B cell (primary cell): Measurements from ENCODE around the gene MT1G. TPM values are rescaled to one million over a fixed set of nuclear protein-coding genes. Genes with fewer than 3 reads are reported as not detected.

Experiments
- ATAC-seq: fragments of 200-7000 bp; cut with Tn5 transposase; one replicate; pipeline ENCODE4 v1.10.0; 2021; ENCODE audit warnings: low read depth, mild to moderate bottlenecking, moderate number of reproducible peaks, moderate library complexity
- CTCF ChIA-PET: fragments of 350-600 bp; sonication (Branson Sonifier 250); formaldehyde crosslinking; loops from one replicate; lab custom pipeline; 2021; ENCODE audit warnings: antibody characterized with exemption, inconsistent platforms; lab: Charles Lee
- POLR2A ChIA-PET: fragments of 350-600 bp; sonication (Branson Sonifier 250); formaldehyde crosslinking; loops from one replicate; lab custom pipeline; 2021; ENCODE audit warnings: antibody characterized with exemption; lab: Charles Lee
- DNase-seq: peaks from one replicate; pipeline ENCODE4 v3.0.0; 2013
- H2AFZ ChIP-seq: 2 replicates; pipeline ENCODE4 v1.6.1; 2012; ENCODE audit warnings: mild to moderate bottlenecking, low read depth, low read length; ENCODE audit not compliant: insufficient read depth, poor library complexity, severe bottlenecking
- H3K27ac ChIP-seq, 2 donors: 1 replicate in 1 of 2; 2 replicates in 1 of 2; pipeline ENCODE4 v1.5.1; 2012 to 2013; ENCODE audit warnings: low read length in 2 of 2, mild to moderate bottlenecking in 2 of 2, moderate library complexity in 1 of 2
- H3K27me3 ChIP-seq, 4 experiments: fragments of 200-600 bp in 1 of 4; sonication (generic) in 1 of 4; replicated peaks in 1 of 4; 1 replicate in 2 of 4; 2 replicates in 2 of 4; pipeline versions ENCODE4 v1.6.1 to v1.7.0; 2013 to 2016; ENCODE audit warnings: low read length in 3 of 4, mild to moderate bottlenecking in 2 of 4, mixed read lengths in 1 of 4, moderate library complexity in 1 of 4; ENCODE audit not compliant: insufficient read depth in 4 of 4, control insufficient read depth in 3 of 4; ENCODE audit errors: control extremely low read depth in 1 of 4
- H3K36me3 ChIP-seq, 2 experiments: replicated peaks in 1 of 2; 1 replicate in 1 of 2; 2 replicates in 1 of 2; pipeline versions ENCODE4 v1.6.1 to v1.7.1; 2013; ENCODE audit warnings: low read length in 1 of 2; ENCODE audit not compliant: insufficient read depth in 2 of 2, control insufficient read depth in 1 of 2; ENCODE audit errors: control extremely low read depth in 1 of 2, extremely low read depth in 1 of 2
- H3K4me1 ChIP-seq, 2 donors: fragments of 200-600 bp in 1 of 2; sonication (generic) in 1 of 2; 1 replicate in 1 of 2; 2 replicates in 1 of 2; pipeline versions ENCODE4 v1.5.1 to v1.6.1; 2013 to 2017; ENCODE audit warnings: low read length in 2 of 2; ENCODE audit not compliant: control insufficient read depth in 2 of 2, insufficient read depth in 2 of 2
- H3K4me2 ChIP-seq: replicated peaks from 2 replicates; pipeline ENCODE3; 2012; ENCODE audit warnings: mild to moderate bottlenecking, low read depth, low read length; ENCODE audit not compliant: poor library complexity, severe bottlenecking
- H3K4me3 ChIP-seq, 5 experiments: fragments of 200-600 bp in 1 of 5; sonication (generic) in 1 of 5; 1 replicate in 3 of 5; 2 replicates in 2 of 5; pipeline versions ENCODE4 v1.5.1 to v1.7.0; 2011 to 2016; ENCODE audit warnings: low read length in 4 of 5, mild to moderate bottlenecking in 4 of 5, low read depth in 2 of 5, control low read depth in 1 of 5, moderate library complexity in 1 of 5; ENCODE audit not compliant: insufficient read depth in 1 of 5; ENCODE audit errors: control extremely low read depth in 1 of 5, extremely low read depth in 1 of 5
- H3K79me2 ChIP-seq: fragments of 200-600 bp; sonication (generic); one replicate; pipeline ENCODE4 v1.6.0; 2016; ENCODE audit warnings: low read length; ENCODE audit not compliant: control insufficient read depth, insufficient read depth
- H3K9ac ChIP-seq: fragments of 200-600 bp; sonication (generic); 2 replicates; pipeline ENCODE4 v1.6.1; 2017; ENCODE audit warnings: mild to moderate bottlenecking, low read length, moderate library complexity
- H3K9me3 ChIP-seq, 3 donors: one replicate each; pipeline versions ENCODE4 v1.6.1 to v1.7.1; 2013; ENCODE audit warnings: low read length in 2 of 3; ENCODE audit not compliant: control insufficient read depth in 2 of 3, insufficient read depth in 1 of 3; ENCODE audit errors: control extremely low read depth in 1 of 3
- H4K20me1 ChIP-seq: 2 replicates; pipeline ENCODE4 v1.6.0; 2012; ENCODE audit warnings: mild to moderate bottlenecking, low read length; ENCODE audit not compliant: insufficient read depth, control insufficient read depth, poor library complexity, severe bottlenecking
- H3K27ac Mint-ChIP-seq: one replicate; pipeline ENCODE4 v1.8.0; 2021; ENCODE audit warnings: mixed read lengths
- H3K27me3 Mint-ChIP-seq: one replicate; pipeline ENCODE4 v1.8.0; 2021; ENCODE audit warnings: mixed read lengths
- H3K4me1 Mint-ChIP-seq: one replicate; pipeline ENCODE4 v1.8.0; 2021; ENCODE audit warnings: mixed read lengths
- H3K4me3 Mint-ChIP-seq: one replicate; pipeline ENCODE4 v1.8.0; 2021; ENCODE audit warnings: mixed read lengths
- H3K9me3 Mint-ChIP-seq: one replicate; pipeline ENCODE4 v1.8.0; 2022; ENCODE audit warnings: mixed read lengths; ENCODE audit not compliant: insufficient read depth
- CTCF ChIP-seq: fragments of 200-600 bp; IDR thresholded peaks from one replicate; pipeline ENCODE4 v1.8.0; 2022; ENCODE audit warnings: antibody characterized with exemption, mild to moderate bottlenecking
- EZH2 ChIP-seq: IDR thresholded peaks from 2 replicates; pipeline ENCODE4 v1.6.1; 2012; ENCODE audit warnings: borderline replicate concordance, low read depth, mild to moderate bottlenecking, moderate library complexity, low read length; ENCODE audit not compliant: insufficient read depth, poor library complexity, severe bottlenecking
- WGBS: methylation state at CpG from one replicate; pipeline ENCODE4 v1.1.5; 2013; ENCODE audit warnings: missing lambda C conversion rate; ENCODE audit not compliant: insufficient coverage; 5-methylcytosine and 5-hydroxymethylcytosine counted together
- intact Hi-C: fragments of 100-400 bp; cut with micrococcal nuclease; formaldehyde crosslinking; loops from one replicate; pipeline ENCODE4 v1.10.0; 2022
- polyA plus RNA-seq: library from polyadenylated mRNA; depleted of rRNA; stranded (reverse); fragments of >200 nt; gene quantifications from 2 replicates; pipeline ENCODE4 v1.2.3, GENCODE V29; 2012
- total RNA-seq, 2 donors: library from RNA; stranded (reverse); fragments of 120-200 nt in 1 of 2; gene quantifications; 1 replicate in 1 of 2; 2 replicates in 1 of 2; pipeline versions ENCODE4 v1.2.3 to v1.2.4, GENCODE V29; 2013 to 2022

Gene MT1G
- total and polyA plus RNA-seq, 2 donors (not counting 1 experiment from before 2014, with no cell fraction given), result not detected

DNA sequence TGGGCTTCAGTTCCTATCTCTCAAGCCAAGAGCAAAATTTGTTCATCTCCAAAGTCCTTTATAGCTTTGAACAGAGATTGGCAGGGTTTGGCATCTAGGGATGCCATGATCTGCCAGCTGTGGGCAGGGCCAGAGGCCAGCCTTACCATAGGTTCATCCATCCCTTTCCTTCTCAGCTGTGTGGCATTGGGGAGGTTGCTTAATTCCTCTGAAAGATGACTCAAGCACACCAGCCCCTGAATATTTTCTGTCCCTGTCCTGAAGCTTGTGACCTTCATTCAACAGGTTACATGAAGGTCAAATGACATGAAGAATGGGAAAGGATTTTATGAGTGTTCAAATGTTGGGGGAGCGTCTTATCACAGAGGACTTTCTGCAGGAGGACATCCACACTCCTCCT, 3.4 kb downstream of the MT1G start:
- DNase-seq, result no peak
- Mint-ChIP-seq H3K27me3 (peaks cover 77% of the 10 kb centered on the region), H3K9me3 (no peaks in the 10 kb centered on the region), H3K4me3 (no peak overlapping the region), H3K27ac (no peak overlapping the region), H3K4me1 (peaks cover 15% of the 10 kb centered on the region)
- H3K27ac ChIP-seq, result no peak overlapping the region
- ChIA-PET CTCF (no interaction called here), POLR2A (interaction anchor here (0.5 kb wide), 1 partner anchor 369 kb away, joined by 11 read pairs; no protein-coding TSS in a partner anchor)
- TF ChIP-seq EZH2, result no peak
- TF ChIP-seq CTCF, result no peak
- no peak overlapping the region for H3K9ac ChIP-seq
- peaks cover 0 to 63% (median 32%) of the 10 kb centered on the region in 4 experiments for H3K27me3 ChIP-seq
- no peaks in the 10 kb centered on the region for H4K20me1 ChIP-seq
- ATAC-seq, result no peak
- H3K4me1 ChIP-seq, result peaks cover 12 to 14% of the 10 kb centered on the region in 2 donors
- H3K9me3 ChIP-seq, result peaks cover 0 to 6% (median 0%) of the 10 kb centered on the region in 3 donors
- no peak overlapping the region for H2AFZ ChIP-seq
- H3K36me3 ChIP-seq, result no peaks in the 10 kb centered on the region
- no peak overlapping the region for H3K4me2 ChIP-seq
- H3K79me2 ChIP-seq, result no peaks in the 10 kb centered on the region
- no CpG with 5 or more reads among the region's 1 CpG for WGBS
- no peak overlapping the region for H3K4me3 ChIP-seq
- intact Hi-C loops, result no loop called here
